Right lobe of liver (tissue), 4 donors: ENCODE results near the gene GRIN2A.

Source experiments
- POLR2A ChIP-seq: fragments of 450-650 bp; IDR thresholded peaks from one replicate; pipeline ENCODE4 v1.6.1; 2017; ENCODE audit warnings: antibody characterized with exemption, mild to moderate bottlenecking
- TF ChIP-seq, protein P1 (sequence below), 4 donors: fragments of 200-600 bp in 3 of 4; fragments of 450-650 bp in 1 of 4; IDR thresholded peaks; one replicate each; pipeline versions ENCODE4 v1.5.1 to v1.8.0; 2016 to 2022; ENCODE audit warnings: antibody characterized with exemption in 4 of 4, mild to moderate bottlenecking in 2 of 4
- donor health status: DM: no; HTN: no; CAD: no.
- donor health status: DM: no; HTN: no; CAD: no.
- donor health status: DM: no; HTN: yes; CAD: no.

DNA sequence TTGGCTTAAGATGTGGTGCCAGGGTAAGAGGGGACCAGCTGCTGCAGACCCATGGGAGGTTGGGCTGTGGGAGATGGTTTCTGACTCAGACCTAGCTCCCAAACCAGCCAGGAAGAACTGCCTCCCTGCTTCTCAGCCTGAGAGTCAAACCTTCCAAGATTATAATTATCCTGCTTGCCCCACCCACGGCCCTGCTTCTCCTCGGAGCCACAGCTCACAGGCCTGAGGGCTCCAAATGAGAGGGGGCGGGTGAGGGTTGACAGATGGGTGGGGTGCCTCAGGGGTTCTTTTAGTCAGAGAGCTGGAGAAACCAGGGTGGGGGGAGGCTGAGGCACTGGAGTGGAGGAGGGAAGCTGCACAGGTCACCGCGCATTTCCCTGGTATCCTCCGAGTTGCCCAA, 28.7 kb upstream of the GRIN2A start:
- TF ChIP-seq, protein P1, sequence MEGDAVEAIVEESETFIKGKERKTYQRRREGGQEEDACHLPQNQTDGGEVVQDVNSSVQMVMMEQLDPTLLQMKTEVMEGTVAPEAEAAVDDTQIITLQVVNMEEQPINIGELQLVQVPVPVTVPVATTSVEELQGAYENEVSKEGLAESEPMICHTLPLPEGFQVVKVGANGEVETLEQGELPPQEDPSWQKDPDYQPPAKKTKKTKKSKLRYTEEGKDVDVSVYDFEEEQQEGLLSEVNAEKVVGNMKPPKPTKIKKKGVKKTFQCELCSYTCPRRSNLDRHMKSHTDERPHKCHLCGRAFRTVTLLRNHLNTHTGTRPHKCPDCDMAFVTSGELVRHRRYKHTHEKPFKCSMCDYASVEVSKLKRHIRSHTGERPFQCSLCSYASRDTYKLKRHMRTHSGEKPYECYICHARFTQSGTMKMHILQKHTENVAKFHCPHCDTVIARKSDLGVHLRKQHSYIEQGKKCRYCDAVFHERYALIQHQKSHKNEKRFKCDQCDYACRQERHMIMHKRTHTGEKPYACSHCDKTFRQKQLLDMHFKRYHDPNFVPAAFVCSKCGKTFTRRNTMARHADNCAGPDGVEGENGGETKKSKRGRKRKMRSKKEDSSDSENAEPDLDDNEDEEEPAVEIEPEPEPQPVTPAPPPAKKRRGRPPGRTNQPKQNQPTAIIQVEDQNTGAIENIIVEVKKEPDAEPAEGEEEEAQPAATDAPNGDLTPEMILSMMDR (IDR thresholded peaks at IDR 0.05) = no peak
- no peak for TF ChIP-seq POLR2A
